ENCODE measurements around the gene ASCL2.

The ASCL2 gene

GRCh38 chr11:2302306-2302895 lies 32.0 kb upstream of the ASCL2 start:
- Histone ChIP-seq H3K9me3 (ENCODE audit: control insufficient read depth, low read length) (no peaks in the 10 kb centered on the region), H3K27me3 (ENCODE audit: control insufficient read depth, insufficient read depth, low read length, poor library complexity, severe bottlenecking) (no peaks in the 10 kb centered on the region), H3K36me3 (ENCODE audit: control insufficient read depth, insufficient read depth, low read length) (no peaks in the 10 kb centered on the region), H3K4me1 (ENCODE audit: control insufficient read depth, insufficient read depth, low read length) (peaks cover 8% of the 10 kb centered on the region), H3K27ac (ENCODE audit: insufficient read depth, low read depth, low read length, poor library complexity, severe bottlenecking) (no peak overlapping the region), H3K4me3 (ENCODE audit: insufficient read depth, low read depth, low read length) (no peak overlapping the region)
- 87 to 93% methylated on average over 16 of the region's 16 CpGs for WGBS, 2 experiments

- H3K27ac ChIP-seq (ENCODE audit: insufficient read depth, low read depth, low read length, poor library complexity, severe bottlenecking) = no peak within 1 kb of the TSS
- 72 to 76% methylated on average over 15 to 16 of the region's 16 CpGs for WGBS, 2 experiments
- H3K4me3 ChIP-seq (ENCODE audit: insufficient read depth, low read depth, low read length) = no peak within 1 kb of the TSS
- H3K9me3 ChIP-seq (ENCODE audit: control insufficient read depth, low read length) = no peaks in the 10 kb centered on the region
- no peaks in the 10 kb centered on the region for H3K36me3 ChIP-seq (ENCODE audit: control insufficient read depth, insufficient read depth, low read length)
- H3K27me3 ChIP-seq (ENCODE audit: control insufficient read depth, insufficient read depth, low read length, poor library complexity, severe bottlenecking) = peaks cover 2% of the 10 kb centered on the region
- peaks cover 4% of the 10 kb centered on the region for H3K4me1 ChIP-seq (ENCODE audit: control insufficient read depth, insufficient read depth, low read length)
These were observed 31.4 kb upstream of the ASCL2 start, which contains the start of the genes C11orf21 and TSPAN32 for GRCh38 chr11:2301631-2302305. TSS of gene C11orf21 (minus strand) at chr11:2301918. CDS start at chr11:2301808, 110 bp downstream. TSS of gene TSPAN32 (plus strand) at chr11:2302013. CDS start at chr11:2302150, 137 bp downstream.

- no peak overlapping the region for H3K4me3 ChIP-seq (ENCODE audit: insufficient read depth, low read depth, low read length)
- H3K4me1 ChIP-seq (ENCODE audit: control insufficient read depth, insufficient read depth, low read length) = peaks cover 4% of the 10 kb centered on the region
- WGBS, 2 experiments = 83 to 84% methylated on average over 24 of the region's 24 CpGs
- H3K27me3 ChIP-seq (ENCODE audit: control insufficient read depth, insufficient read depth, low read length, poor library complexity, severe bottlenecking) = peaks cover 3% of the 10 kb centered on the region
- H3K27ac ChIP-seq (ENCODE audit: insufficient read depth, low read depth, low read length, poor library complexity, severe bottlenecking) = no peak overlapping the region
- no peaks in the 10 kb centered on the region for H3K9me3 ChIP-seq (ENCODE audit: control insufficient read depth, low read length)
- H3K36me3 ChIP-seq (ENCODE audit: control insufficient read depth, insufficient read depth, low read length) = no peaks in the 10 kb centered on the region
These were observed 30.7 kb upstream of the ASCL2 start for GRCh38 chr11:2300936-2301630.

GRCh38 chr11:2300290-2300935 lies 30.0 kb upstream of the ASCL2 start:
- Histone ChIP-seq H3K27ac (ENCODE audit: insufficient read depth, low read depth, low read length, poor library complexity, severe bottlenecking) (no peak overlapping the region), H3K4me3 (ENCODE audit: insufficient read depth, low read depth, low read length) (no peak overlapping the region), H3K9me3 (ENCODE audit: control insufficient read depth, low read length) (no peaks in the 10 kb centered on the region), H3K27me3 (ENCODE audit: control insufficient read depth, insufficient read depth, low read length, poor library complexity, severe bottlenecking) (peaks cover 3% of the 10 kb centered on the region), H3K4me1 (ENCODE audit: control insufficient read depth, insufficient read depth, low read length) (peaks cover 4% of the 10 kb centered on the region), H3K36me3 (ENCODE audit: control insufficient read depth, insufficient read depth, low read length) (no peaks in the 10 kb centered on the region)
- 91 to 94% methylated on average over 19 of the region's 19 CpGs for WGBS, 2 experiments

- Histone ChIP-seq H3K27me3 (ENCODE audit: control insufficient read depth, insufficient read depth, low read length, poor library complexity, severe bottlenecking) (peaks cover 3% of the 10 kb centered on the region), H3K4me1 (ENCODE audit: control insufficient read depth, insufficient read depth, low read length) (peaks cover 4% of the 10 kb centered on the region), H3K9me3 (ENCODE audit: control insufficient read depth, low read length) (no peaks in the 10 kb centered on the region), H3K36me3 (ENCODE audit: control insufficient read depth, insufficient read depth, low read length) (no peaks in the 10 kb centered on the region), H3K27ac (ENCODE audit: insufficient read depth, low read depth, low read length, poor library complexity, severe bottlenecking) (no peak overlapping the region), H3K4me3 (ENCODE audit: insufficient read depth, low read depth, low read length) (no peak overlapping the region)
- WGBS, 2 experiments = 84 to 88% methylated on average over 6 to 10 of the region's 10 CpGs
These were observed 29.4 kb upstream of the ASCL2 start for GRCh38 chr11:2299773-2300172.

- Histone ChIP-seq H3K4me1 (ENCODE audit: control insufficient read depth, insufficient read depth, low read length) (peaks cover 3% of the 10 kb centered on the region), H3K36me3 (ENCODE audit: control insufficient read depth, insufficient read depth, low read length) (no peaks in the 10 kb centered on the region), H3K4me3 (ENCODE audit: insufficient read depth, low read depth, low read length) (no peak overlapping the region), H3K27me3 (ENCODE audit: control insufficient read depth, insufficient read depth, low read length, poor library complexity, severe bottlenecking) (peaks cover 6% of the 10 kb centered on the region), H3K9me3 (ENCODE audit: control insufficient read depth, low read length) (no peaks in the 10 kb centered on the region), H3K27ac (ENCODE audit: insufficient read depth, low read depth, low read length, poor library complexity, severe bottlenecking) (no peak overlapping the region)
- 66 to 69% methylated on average over 18 of the region's 18 CpGs for WGBS, 2 experiments
These were observed 28.7 kb upstream of the ASCL2 start for GRCh38 chr11:2298795-2299761.

- Histone ChIP-seq H3K27me3 (ENCODE audit: control insufficient read depth, insufficient read depth, low read length, poor library complexity, severe bottlenecking) (peaks cover 6% of the 10 kb centered on the region), H3K36me3 (ENCODE audit: control insufficient read depth, insufficient read depth, low read length) (no peaks in the 10 kb centered on the region), H3K9me3 (ENCODE audit: control insufficient read depth, low read length) (no peaks in the 10 kb centered on the region), H3K4me3 (ENCODE audit: insufficient read depth, low read depth, low read length) (no peak overlapping the region), H3K4me1 (ENCODE audit: control insufficient read depth, insufficient read depth, low read length) (no peaks in the 10 kb centered on the region), H3K27ac (ENCODE audit: insufficient read depth, low read depth, low read length, poor library complexity, severe bottlenecking) (no peak overlapping the region)
- WGBS, 2 experiments = 89% methylated on average over 14 of the region's 14 CpGs
These were observed 27.9 kb upstream of the ASCL2 start for GRCh38 chr11:2298131-2298794.

- Histone ChIP-seq H3K4me1 (ENCODE audit: control insufficient read depth, insufficient read depth, low read length) (no peaks in the 10 kb centered on the region), H3K27ac (ENCODE audit: insufficient read depth, low read depth, low read length, poor library complexity, severe bottlenecking) (no peak overlapping the region), H3K4me3 (ENCODE audit: insufficient read depth, low read depth, low read length) (no peak overlapping the region), H3K36me3 (ENCODE audit: control insufficient read depth, insufficient read depth, low read length) (no peaks in the 10 kb centered on the region), H3K9me3 (ENCODE audit: control insufficient read depth, low read length) (no peaks in the 10 kb centered on the region), H3K27me3 (ENCODE audit: control insufficient read depth, insufficient read depth, low read length, poor library complexity, severe bottlenecking) (peaks cover 10% of the 10 kb centered on the region)
- whole genome bisulfite sequencing, 2 experiments = 53 to 58% methylated on average over 1 of the region's 1 CpG
These were observed 27.2 kb upstream of the ASCL2 start for GRCh38 chr11:2297623-2298030.

Measured in ectodermal cell (in vitro differentiated cells).